ENCODE results near the gene HDGFL2.

DNA sequence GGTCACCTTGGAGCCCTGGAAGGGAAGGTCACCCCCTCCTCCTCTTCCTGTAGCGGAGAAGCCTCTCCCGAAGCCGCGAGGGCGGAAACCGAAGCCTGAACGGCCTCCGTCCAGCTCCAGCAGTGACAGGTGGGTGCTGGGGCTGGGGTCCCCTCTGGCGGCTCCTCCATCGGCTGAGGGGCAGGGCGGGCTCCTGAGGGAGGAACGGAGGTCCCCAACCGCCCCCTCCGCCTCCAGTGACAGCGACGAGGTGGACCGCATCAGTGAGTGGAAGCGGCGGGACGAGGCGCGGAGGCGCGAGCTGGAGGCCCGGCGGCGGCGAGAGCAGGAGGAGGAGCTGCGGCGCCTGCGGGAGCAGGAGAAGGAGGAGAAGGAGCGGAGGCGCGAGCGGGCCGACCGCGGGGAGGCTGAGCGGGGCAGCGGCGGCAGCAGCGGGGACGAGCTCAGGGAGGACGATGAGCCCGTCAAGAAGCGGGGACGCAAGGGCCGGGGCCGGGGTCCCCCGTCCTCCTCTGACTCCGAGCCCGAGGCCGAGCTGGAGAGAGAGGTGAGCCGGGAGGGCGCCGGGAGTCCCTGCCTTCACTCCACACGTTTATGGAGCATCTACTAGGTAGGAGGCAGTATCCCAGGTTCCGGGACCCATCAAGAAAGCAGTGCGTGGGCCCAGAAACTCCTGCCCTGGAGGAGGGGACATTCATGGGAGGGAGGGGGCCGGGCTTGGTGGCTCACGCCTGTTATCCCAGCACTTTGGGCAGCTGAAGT lies 22.0 kb downstream of the HDGFL2 start:
- TF ChIP-seq EZH2 (IDR thresholded peaks at IDR 0.05) (no peak), POLR2AphosphoS5 (IDR thresholded peaks at IDR 0.05; ENCODE audit: borderline replicate concordance, low read depth, low read length) (no peak)

Data from SK-N-MC (cell line).